Measurements from ENCODE around the gene FMN2.

FMN2 gene

DNA sequence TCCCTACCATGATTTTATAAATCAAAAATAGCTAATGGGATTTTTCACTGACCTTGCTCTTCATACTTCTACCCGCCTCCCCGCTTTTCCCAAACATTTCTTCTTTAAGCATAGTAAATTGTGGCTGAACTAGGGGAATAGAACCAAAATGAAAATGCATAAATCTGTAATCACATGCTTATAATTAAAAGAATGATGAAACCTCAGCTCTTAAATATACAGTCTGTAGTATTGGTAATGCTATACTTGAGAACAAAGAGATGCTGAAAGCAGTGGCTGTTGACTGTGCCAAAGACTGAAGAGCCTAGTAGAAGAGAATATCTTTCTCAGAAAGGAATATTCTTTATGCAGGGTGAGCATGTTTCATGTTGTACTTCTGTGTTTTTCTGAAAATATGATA is 271.1 kb downstream of the FMN2 start:
- TF ChIP-seq, protein P1, sequence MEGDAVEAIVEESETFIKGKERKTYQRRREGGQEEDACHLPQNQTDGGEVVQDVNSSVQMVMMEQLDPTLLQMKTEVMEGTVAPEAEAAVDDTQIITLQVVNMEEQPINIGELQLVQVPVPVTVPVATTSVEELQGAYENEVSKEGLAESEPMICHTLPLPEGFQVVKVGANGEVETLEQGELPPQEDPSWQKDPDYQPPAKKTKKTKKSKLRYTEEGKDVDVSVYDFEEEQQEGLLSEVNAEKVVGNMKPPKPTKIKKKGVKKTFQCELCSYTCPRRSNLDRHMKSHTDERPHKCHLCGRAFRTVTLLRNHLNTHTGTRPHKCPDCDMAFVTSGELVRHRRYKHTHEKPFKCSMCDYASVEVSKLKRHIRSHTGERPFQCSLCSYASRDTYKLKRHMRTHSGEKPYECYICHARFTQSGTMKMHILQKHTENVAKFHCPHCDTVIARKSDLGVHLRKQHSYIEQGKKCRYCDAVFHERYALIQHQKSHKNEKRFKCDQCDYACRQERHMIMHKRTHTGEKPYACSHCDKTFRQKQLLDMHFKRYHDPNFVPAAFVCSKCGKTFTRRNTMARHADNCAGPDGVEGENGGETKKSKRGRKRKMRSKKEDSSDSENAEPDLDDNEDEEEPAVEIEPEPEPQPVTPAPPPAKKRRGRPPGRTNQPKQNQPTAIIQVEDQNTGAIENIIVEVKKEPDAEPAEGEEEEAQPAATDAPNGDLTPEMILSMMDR (IDR thresholded peaks at IDR 0.05; ENCODE audit: insufficient read depth, missing control alignments) = no peak
- FAIRE-seq = no peak
- no peak for DNase-seq (ENCODE audit: insufficient read length, low spot score)

DNA sequence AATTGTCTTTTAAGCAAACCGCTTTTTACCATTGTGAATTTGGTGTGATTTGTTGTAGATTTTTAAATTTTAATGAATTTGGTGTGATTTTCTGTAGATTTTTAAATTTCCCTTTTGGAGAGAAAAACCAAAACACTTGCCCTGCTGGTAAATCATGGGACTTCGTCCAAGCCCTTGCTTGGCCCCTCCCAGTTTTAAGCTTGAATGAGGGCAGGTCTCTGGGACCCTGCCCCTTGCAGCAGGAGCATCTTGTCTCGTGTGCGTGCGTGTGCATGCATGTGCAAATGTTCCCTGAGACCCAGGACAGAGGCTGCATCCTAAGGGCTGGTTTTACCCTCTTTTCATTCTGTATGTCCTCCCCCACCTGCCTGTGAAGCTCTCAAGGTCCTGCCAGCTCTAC is 271.6 kb downstream of the FMN2 start:
- TF ChIP-seq, protein P1 (IDR thresholded peaks at IDR 0.05; ENCODE audit: insufficient read depth, missing control alignments) = no peak
- DNase-seq (ENCODE audit: insufficient read length, low spot score) (no peak), FAIRE-seq (no peak)

DNA sequence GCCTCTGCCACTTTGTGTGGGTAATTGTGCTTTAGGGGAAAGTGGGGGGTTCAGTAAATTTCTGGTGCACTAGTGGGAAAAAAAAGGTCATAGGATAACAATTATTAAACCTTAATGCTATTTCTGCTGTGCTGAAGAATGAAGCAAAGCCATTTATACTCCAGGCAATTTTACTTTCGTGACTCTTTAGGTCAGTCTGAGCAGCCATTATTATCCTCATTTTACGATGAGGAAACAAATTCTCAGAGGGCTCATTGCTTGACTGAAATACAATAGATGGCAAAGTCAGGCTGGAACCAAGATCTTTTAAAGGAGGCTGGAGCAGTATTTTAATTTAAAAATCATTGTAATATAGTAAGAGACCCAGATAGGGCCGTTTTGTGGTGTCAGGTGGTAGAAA is 272.2 kb downstream of the FMN2 start:
- TF ChIP-seq, protein P1 (IDR thresholded peaks at IDR 0.05; ENCODE audit: insufficient read depth, missing control alignments) = no peak
- FAIRE-seq = no peak

DNA sequence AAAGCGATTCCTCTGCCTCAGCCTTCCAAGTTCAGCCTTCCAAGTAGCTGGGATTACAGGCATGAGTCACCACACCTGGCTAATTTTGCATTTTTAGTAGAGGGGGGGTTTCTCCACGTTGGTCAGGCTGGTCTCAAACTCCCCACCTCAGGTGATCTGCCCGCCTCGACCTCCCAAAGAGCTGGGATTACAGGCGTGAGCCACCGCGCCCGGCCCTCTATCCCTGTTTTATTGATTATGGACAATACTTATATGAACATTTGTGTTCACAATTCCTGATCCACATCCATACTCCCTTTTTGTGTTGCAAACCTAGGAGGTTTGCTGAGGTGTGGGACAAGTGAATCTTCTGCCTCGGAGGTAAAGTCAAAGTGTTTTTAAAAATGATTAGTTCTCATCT is 275.0 kb downstream of the FMN2 start:
- no peak for DNase-seq (ENCODE audit: insufficient read length, low spot score)
- no peak for FAIRE-seq
- TF ChIP-seq, protein P1 (IDR thresholded peaks at IDR 0.05; ENCODE audit: insufficient read depth, missing control alignments) = no peak

More for the DNA sequence above, 272.2 kb downstream of the FMN2 start:
- no peak for DNase-seq (ENCODE audit: insufficient read length, low spot score)

DNA sequence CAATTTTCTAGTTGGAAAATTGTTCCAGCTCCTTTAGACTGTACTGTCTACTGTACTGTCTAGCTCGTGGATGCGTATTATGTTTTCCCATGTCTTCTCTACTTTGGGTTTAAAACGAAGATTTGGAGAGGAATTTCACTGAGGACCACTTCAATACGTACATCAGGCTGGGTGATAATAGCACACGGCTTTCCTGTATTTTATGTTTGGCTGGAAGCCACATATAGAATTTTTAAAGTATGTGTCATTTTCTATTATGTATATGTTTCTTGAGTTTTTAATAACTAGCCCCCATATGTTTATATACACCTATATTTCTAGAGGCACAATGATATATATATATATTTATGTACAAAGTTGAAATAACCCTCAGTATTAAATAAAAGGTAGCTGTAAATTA is 293.9 kb downstream of the FMN2 start:
- DNase-seq (ENCODE audit: insufficient read length, low spot score) (no peak), FAIRE-seq (no peak)
- TF ChIP-seq, protein P1 (IDR thresholded peaks at IDR 0.05; ENCODE audit: insufficient read depth, missing control alignments) = no peak

DNA sequence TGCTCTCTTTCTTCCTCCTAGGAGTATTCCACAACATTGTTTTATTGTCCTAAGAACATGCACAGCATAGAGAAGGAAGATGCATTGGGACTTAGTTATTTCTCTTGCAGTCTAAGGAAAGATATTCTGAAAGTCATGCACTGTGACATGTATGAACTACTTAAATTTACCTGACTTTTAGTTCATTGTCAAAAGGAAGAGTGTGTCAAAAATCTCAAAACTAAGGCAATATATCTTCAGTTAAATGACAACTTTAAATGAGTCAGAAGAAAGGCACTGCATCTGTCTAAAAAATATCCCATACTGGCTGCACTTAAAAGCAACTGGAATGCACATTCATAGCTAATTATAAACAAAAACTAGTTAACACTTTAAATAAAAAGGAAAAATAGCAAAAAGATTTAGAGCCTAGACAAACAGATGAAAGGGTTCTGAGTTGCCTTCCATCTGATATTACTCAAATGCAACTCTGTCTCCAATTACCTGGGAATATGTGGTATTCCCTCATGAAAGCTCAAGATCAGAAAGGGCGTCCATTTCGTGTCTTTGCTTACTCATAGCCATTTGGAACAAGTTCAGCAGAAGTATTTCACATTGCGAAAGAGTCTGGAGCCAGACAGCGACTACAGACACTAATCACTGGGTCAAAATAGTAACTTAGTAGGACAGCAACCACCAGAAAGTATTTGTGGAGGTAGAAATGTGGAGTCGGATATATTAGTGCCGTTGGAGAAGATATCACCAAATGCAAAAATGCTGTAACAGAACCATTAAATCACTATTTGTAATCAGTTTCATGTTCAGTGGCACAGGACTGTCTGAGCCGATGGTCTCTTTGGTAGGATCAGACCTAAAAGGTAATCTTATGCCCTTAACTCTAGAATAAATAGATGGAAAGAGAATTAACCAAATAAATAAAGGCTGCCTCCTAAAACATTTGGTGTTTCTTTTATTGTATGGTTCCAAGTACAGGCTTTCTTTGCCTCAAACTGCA is 294.6 kb downstream of the FMN2 start:
- FAIRE-seq (peak; percentile 84), DNase-seq (ENCODE audit: insufficient read length, low spot score) (no peak)
- TF ChIP-seq, protein P1 (IDR thresholded peaks at IDR 0.05; ENCODE audit: insufficient read depth, missing control alignments) = no peak

DNA sequence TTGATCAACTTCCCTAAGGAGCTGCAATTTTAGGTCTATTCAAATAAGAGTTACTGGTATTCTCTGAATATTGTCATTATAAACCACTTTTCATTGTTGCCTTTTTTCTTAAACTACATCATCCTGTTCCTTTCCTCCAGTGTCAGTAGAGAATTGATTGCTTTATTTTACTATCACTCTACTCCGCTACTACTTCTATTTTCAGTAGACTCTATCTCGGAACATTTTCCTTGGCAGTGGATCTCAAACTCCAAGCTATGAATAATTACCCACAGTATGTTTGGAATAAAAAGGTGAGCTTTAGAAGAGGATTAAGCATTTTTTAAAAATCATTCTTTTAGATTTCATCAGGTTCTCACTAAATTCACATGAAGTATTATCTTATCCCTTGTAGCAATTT is 295.4 kb downstream of the FMN2 start:
- FAIRE-seq = no peak
- TF ChIP-seq, protein P1 (IDR thresholded peaks at IDR 0.05; ENCODE audit: insufficient read depth, missing control alignments) = no peak

More for the DNA sequence above, 295.4 kb downstream of the FMN2 start:
- no peak for DNase-seq (ENCODE audit: insufficient read length, low spot score)

All from D721Med (cell line).